ENCODE data around the gene ACVR2B.

DNA sequence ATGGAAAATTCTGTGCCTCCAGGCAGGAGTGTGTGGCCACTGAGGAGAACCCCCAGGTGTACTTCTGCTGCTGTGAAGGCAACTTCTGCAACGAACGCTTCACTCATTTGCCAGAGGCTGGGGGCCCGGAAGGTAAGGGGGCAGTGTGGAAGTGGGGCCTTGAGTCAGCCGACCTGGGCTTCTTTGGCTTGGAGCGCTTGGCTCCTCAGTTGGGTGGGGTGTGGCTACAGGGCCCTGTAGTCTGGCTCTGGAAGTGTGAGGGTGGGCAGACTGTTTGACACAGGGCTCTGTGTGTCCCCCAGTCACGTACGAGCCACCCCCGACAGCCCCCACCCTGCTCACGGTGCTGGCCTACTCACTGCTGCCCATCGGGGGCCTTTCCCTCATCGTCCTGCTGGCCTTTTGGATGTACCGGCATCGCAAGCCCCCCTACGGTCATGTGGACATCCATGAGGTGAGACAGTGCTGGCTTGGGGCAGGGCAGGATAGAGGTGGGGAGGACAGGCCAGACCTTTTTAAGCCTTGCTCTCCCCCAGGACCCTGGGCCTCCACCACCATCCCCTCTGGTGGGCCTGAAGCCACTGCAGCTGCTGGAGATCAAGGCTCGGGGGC is 24.3 kb downstream of the ACVR2B start:
- TF ChIP-seq, protein P1, sequence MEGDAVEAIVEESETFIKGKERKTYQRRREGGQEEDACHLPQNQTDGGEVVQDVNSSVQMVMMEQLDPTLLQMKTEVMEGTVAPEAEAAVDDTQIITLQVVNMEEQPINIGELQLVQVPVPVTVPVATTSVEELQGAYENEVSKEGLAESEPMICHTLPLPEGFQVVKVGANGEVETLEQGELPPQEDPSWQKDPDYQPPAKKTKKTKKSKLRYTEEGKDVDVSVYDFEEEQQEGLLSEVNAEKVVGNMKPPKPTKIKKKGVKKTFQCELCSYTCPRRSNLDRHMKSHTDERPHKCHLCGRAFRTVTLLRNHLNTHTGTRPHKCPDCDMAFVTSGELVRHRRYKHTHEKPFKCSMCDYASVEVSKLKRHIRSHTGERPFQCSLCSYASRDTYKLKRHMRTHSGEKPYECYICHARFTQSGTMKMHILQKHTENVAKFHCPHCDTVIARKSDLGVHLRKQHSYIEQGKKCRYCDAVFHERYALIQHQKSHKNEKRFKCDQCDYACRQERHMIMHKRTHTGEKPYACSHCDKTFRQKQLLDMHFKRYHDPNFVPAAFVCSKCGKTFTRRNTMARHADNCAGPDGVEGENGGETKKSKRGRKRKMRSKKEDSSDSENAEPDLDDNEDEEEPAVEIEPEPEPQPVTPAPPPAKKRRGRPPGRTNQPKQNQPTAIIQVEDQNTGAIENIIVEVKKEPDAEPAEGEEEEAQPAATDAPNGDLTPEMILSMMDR (IDR thresholded peaks at IDR 0.05) = no peak
- no peak for TF ChIP-seq POLR2A (IDR thresholded peaks at IDR 0.05)
